GM12891 (cell line): ENCODE results near the gene RUFY2.

Source experiments
- POLR2A ChIP-seq: IDR thresholded peaks from 2 replicates; pipeline ENCODE4 v1.6.1; 2011; ENCODE audit warnings: low read depth, low read length, control low read depth
- POLR2AphosphoS5 ChIP-seq: IDR thresholded peaks from 2 replicates; pipeline ENCODE4 v1.6.1; 2011; ENCODE audit warnings: low read depth, low read length, control low read depth

GRCh38 chr10:68424454-68425014 is 17.5 kb upstream of the RUFY2 start:
- no peak for TF ChIP-seq POLR2A
- TF ChIP-seq POLR2AphosphoS5, result no peak
